OCI-LY1 (cell line): ENCODE results near the gene CALM3.

Experiments
- EZH2 ChIP-seq: fragments of 200-600 bp; sonication (generic), shearing (Covaris generic); IDR thresholded peaks from 2 replicates; pipeline ENCODE4 v1.8.0; 2017; ENCODE audit warnings: borderline replicate concordance, mixed run types, mild to moderate bottlenecking, antibody characterized with exemption, low read length, moderate library complexity, mixed read lengths
- TF ChIP-seq, protein P1 (sequence below): fragments of 200-600 bp; sonication (generic), shearing (Covaris generic); IDR thresholded peaks from 2 replicates; pipeline ENCODE4 v1.5.1; 2017; ENCODE audit warnings: mild to moderate bottlenecking, antibody characterized with exemption, low read length, moderate library complexity, mixed read lengths

DNA sequence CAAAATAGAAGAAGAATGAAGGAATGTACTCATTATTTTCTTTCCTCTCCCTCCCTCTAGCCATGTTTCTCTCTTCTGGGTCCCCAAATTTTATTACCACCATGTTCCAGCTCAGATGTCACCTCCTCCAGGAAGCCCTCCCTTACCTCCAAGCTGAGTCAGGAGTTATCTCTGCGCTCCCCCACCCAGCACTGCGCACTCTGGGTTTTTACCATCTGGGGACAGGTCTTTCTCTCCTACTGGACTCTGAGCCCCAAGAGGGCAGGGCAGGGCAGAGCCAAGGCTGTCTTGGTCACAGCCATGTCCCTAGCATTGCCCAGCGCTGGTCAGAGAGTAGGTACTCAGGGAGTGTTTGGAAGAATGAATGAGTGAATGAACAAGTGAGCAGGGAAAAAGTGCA, 32.0 kb downstream of the CALM3 start:
- TF ChIP-seq, protein P1, sequence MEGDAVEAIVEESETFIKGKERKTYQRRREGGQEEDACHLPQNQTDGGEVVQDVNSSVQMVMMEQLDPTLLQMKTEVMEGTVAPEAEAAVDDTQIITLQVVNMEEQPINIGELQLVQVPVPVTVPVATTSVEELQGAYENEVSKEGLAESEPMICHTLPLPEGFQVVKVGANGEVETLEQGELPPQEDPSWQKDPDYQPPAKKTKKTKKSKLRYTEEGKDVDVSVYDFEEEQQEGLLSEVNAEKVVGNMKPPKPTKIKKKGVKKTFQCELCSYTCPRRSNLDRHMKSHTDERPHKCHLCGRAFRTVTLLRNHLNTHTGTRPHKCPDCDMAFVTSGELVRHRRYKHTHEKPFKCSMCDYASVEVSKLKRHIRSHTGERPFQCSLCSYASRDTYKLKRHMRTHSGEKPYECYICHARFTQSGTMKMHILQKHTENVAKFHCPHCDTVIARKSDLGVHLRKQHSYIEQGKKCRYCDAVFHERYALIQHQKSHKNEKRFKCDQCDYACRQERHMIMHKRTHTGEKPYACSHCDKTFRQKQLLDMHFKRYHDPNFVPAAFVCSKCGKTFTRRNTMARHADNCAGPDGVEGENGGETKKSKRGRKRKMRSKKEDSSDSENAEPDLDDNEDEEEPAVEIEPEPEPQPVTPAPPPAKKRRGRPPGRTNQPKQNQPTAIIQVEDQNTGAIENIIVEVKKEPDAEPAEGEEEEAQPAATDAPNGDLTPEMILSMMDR = no peak
- no peak for TF ChIP-seq EZH2
